Fibroblast of lung (primary cell): ENCODE measurements around the gene ZNF580. TPM values are rescaled to one million over a fixed set of nuclear protein-coding genes. Genes with fewer than 3 reads are reported as not detected.

ENCODE experiments used
- DNase-seq, 2 donors: peaks; one replicate each; pipeline versions ENCODE4 v3.0.0 to v3.0.0-alpha.2; 2010; ENCODE audit warnings: low read depth in 2 of 2
- H2AFZ ChIP-seq: 2 replicates; pipeline ENCODE4 v1.5.1; 2012; ENCODE audit warnings: low read length, control low read depth, inconsistent platforms
- H3K27ac ChIP-seq: 2 replicates; pipeline ENCODE4 v1.5.1; 2011; ENCODE audit warnings: low read length, control low read depth; ENCODE audit not compliant: insufficient read depth
- H3K27me3 ChIP-seq: 2 replicates; pipeline ENCODE4 v1.5.1; 2011; ENCODE audit warnings: mild to moderate bottlenecking, low read length; ENCODE audit not compliant: control insufficient read depth, insufficient read depth
- H3K36me3 ChIP-seq: 2 replicates; pipeline ENCODE4 v1.5.1; 2011; ENCODE audit warnings: low read length; ENCODE audit not compliant: control insufficient read depth, insufficient read depth
- H3K4me1 ChIP-seq: 2 replicates; pipeline ENCODE4 v1.5.1; 2011; ENCODE audit warnings: low read length; ENCODE audit not compliant: control insufficient read depth, insufficient read depth; ENCODE audit errors: extremely low read depth
- H3K4me2 ChIP-seq: 2 replicates; pipeline ENCODE4 v1.5.1; 2011; ENCODE audit warnings: low read length, control low read depth; ENCODE audit not compliant: insufficient read depth; ENCODE audit errors: extremely low read depth
- H3K4me3 ChIP-seq, 4 experiments: fragments of 200-600 bp in 1 of 4; sonication (generic) in 1 of 4; replicated peaks in 1 of 4; 2 replicates each; pipeline ENCODE4 v1.5.1; 2011 to 2016; ENCODE audit warnings: low read length in 4 of 4, low read depth in 3 of 4, mild to moderate bottlenecking in 3 of 4, control low read depth in 2 of 4, inconsistent platforms in 1 of 4, mixed read lengths in 1 of 4; ENCODE audit not compliant: insufficient read depth in 1 of 4; ENCODE audit errors: control extremely low read depth in 1 of 4
- H3K79me2 ChIP-seq: 2 replicates; pipeline ENCODE4 v1.5.1; 2012; ENCODE audit warnings: mild to moderate bottlenecking, low read length, inconsistent platforms; ENCODE audit not compliant: control insufficient read depth, insufficient read depth
- H3K9ac ChIP-seq: 2 replicates; pipeline ENCODE4 v1.5.1; 2011; ENCODE audit warnings: mild to moderate bottlenecking, low read length, control low read depth; ENCODE audit not compliant: insufficient read depth
- H3K9me3 ChIP-seq: 2 replicates; pipeline ENCODE4 v1.5.1; 2012; ENCODE audit warnings: low read depth, low read length; ENCODE audit not compliant: control insufficient read depth, insufficient read depth
- H4K20me1 ChIP-seq: 2 replicates; pipeline ENCODE4 v1.5.1; 2011; ENCODE audit warnings: low read length; ENCODE audit not compliant: control insufficient read depth, insufficient read depth; ENCODE audit errors: extremely low read depth
- EZH2 ChIP-seq: IDR thresholded peaks from 2 replicates; pipeline ENCODE4 v1.5.1; 2012; ENCODE audit warnings: low read length, control low read depth, mild to moderate bottlenecking; ENCODE audit errors: missing control alignments
- polyA plus RNA-seq, 2 donors: library from polyadenylated mRNA; depleted of rRNA in 1 of 2; stranded (reverse) in 1 of 2; unstranded in 1 of 2; fragments of >200 nt; gene quantifications; 2 replicates each; pipeline ENCODE4 v1.2.1, GENCODE V29; 2011 to 2012; ENCODE audit warnings: missing spikeins in 1 of 2
- total RNA-seq: library from RNA; depleted of rRNA; stranded (reverse); fragments of >200 nt; gene quantifications from 2 replicates; pipeline ENCODE4 v1.2.1, GENCODE V29; 2014
- TF ChIP-seq, protein P1 (sequence below), 2 donors: IDR thresholded peaks in 1 of 2; conservative IDR thresholded peaks in 1 of 2; 1 replicate in 1 of 2; 2 replicates in 1 of 2; pipeline ENCODE4 v1.5.1; 2011 to 2012; ENCODE audit warnings: low read length in 2 of 2, control low read depth in 1 of 2, inconsistent platforms in 1 of 2, low read depth in 1 of 2, mild to moderate bottlenecking in 1 of 2

ZNF580 gene
- total and polyA plus RNA-seq, 2 donors (not counting 1 experiment from before 2014, with no cell fraction given), result 4.1 to 7.2 TPM

DNA sequence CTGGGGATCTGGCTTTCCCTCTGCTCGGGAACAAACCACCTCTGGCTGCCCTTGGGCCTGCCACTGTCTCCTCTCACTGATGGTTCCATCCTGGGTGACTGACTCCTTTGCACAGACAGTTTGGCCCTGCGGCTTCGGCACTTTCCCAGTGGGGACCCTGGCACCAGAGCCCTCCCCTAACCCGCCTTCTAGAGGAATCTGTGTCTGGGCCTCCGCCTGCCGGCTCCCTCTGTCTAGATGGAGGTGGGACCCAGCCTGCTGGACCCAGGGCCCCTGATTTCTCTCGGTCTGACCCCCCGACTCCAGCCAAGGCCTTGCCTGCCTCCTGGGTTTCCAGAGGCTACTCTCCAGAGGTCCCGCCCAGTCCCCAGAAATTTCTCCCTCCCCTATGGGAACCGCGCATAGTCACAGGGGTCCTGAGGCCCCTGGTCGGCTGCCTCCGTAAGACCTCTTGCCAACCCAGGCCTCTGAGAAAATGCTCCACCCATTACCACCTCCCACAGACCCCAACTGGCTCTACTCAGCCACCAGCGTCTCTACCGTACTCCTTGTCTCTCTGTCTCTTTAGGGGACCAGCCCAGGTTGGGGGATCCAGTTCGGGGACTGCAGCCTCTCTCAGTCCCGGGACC, 9.9 kb downstream of the ZNF580 start:
- Histone ChIP-seq H4K20me1 (no peaks in the 10 kb centered on the region), H3K4me1 (no peaks in the 10 kb centered on the region), H2AFZ (no peak overlapping the region), H3K27me3 (no peaks in the 10 kb centered on the region), H3K4me3 (no peak overlapping the region), H3K36me3 (peaks cover 7% of the 10 kb centered on the region), H3K9me3 (no peaks in the 10 kb centered on the region), H3K9ac (no peak overlapping the region), H3K79me2 (peaks cover 7% of the 10 kb centered on the region), H3K27ac (no peak overlapping the region), H3K4me2 (no peak overlapping the region)
- DNase-seq, result no peak
- TF ChIP-seq EZH2, result no peak
- TF ChIP-seq, protein P1, sequence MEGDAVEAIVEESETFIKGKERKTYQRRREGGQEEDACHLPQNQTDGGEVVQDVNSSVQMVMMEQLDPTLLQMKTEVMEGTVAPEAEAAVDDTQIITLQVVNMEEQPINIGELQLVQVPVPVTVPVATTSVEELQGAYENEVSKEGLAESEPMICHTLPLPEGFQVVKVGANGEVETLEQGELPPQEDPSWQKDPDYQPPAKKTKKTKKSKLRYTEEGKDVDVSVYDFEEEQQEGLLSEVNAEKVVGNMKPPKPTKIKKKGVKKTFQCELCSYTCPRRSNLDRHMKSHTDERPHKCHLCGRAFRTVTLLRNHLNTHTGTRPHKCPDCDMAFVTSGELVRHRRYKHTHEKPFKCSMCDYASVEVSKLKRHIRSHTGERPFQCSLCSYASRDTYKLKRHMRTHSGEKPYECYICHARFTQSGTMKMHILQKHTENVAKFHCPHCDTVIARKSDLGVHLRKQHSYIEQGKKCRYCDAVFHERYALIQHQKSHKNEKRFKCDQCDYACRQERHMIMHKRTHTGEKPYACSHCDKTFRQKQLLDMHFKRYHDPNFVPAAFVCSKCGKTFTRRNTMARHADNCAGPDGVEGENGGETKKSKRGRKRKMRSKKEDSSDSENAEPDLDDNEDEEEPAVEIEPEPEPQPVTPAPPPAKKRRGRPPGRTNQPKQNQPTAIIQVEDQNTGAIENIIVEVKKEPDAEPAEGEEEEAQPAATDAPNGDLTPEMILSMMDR (conservative IDR thresholded peaks at IDR 0.05 in 1 of 2, IDR thresholded peaks at IDR 0.05 in 1 of 2; ENCODE audit: low read depth in 1 of 2, low read length in 2 of 2), result no peak

DNA sequence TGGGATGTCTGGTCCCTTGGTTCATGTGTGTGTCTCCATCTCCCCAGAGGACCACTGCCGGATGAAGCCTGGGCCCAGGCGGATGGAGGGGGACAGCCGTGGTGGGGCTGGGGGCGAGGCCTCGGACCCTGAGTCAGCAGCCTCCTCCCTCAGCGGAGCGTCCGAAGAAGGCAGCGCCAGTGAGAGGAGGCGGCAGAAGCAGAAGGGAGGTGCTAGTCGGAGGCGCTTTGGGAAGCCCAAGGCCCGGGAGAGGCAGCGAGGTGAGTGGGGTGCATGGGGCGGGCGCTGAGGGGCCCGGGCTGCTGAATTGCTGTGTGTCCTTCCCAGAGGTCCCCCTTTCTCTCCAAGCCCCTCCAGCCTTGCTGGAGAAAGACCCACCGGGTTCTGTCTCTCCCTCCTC, 10.4 kb downstream of the ZNF580 start:
- peaks cover 7% of the 10 kb centered on the region for H3K36me3 ChIP-seq
- TF ChIP-seq EZH2, result no peak
- TF ChIP-seq, protein P1 (conservative IDR thresholded peaks at IDR 0.05 in 1 of 2, IDR thresholded peaks at IDR 0.05 in 1 of 2; ENCODE audit: low read depth in 1 of 2, low read length in 2 of 2), result no peak
- H3K79me2 ChIP-seq, result peaks cover 12% of the 10 kb centered on the region
- no peak overlapping the region for H2AFZ ChIP-seq
- no peak overlapping the region for H3K4me2 ChIP-seq
- no peaks in the 10 kb centered on the region for H3K9me3 ChIP-seq
- no peaks in the 10 kb centered on the region for H3K4me1 ChIP-seq
- no peak overlapping the region for H3K27ac ChIP-seq
- H4K20me1 ChIP-seq, result no peaks in the 10 kb centered on the region
- no peaks in the 10 kb centered on the region for H3K27me3 ChIP-seq
- H3K9ac ChIP-seq, result no peak overlapping the region
- no peak overlapping the region for H3K4me3 ChIP-seq
- no peak for DNase-seq

DNA sequence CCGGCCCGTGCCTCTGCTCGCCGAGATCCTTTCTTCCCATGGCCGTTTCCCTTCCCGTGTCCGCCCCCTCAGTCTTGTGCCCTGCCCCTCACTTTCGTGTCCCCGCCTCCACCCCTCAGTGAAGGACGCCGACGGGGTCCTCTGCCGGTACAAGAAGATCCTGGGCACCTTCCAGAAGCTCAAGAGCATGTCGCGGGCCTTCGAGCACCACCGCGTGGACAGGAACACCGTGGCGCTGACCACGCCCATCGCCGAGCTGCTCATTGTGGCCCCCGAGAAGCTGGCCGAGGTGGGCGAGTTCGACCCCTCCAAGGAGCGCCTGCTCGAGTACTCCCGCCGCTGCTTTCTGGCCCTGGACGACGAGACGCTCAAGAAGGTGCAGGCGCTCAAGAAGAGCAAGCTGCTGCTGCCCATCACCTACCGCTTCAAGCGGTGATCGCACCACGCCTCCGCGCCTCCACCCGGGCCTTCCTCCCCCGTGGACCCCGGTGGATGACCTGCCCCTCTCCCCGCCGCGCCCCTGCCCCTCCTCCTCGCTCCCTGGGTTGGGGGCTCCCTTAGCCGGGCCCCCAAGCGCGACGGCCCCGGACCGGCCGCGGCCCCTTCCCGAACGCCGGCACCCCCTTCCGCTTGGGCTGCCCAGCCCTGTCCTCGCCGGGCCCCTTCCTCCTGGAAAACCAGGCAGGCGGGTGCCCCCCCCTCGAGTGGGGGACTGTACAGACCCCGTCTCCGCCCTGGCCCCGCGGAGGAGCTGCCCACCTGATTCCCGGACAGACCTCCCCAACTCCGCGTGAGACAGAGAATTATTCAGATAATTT, 11.7 kb downstream of the ZNF580 start:
- Histone ChIP-seq H3K4me3 (no peak overlapping the region), H4K20me1 (no peaks in the 10 kb centered on the region), H3K4me2 (no peak overlapping the region), H3K9ac (no peak overlapping the region), H3K9me3 (no peaks in the 10 kb centered on the region), H3K27ac (no peak overlapping the region), H2AFZ (no peak overlapping the region), H3K79me2 (peaks cover 25% of the 10 kb centered on the region), H3K4me1 (peaks cover 10% of the 10 kb centered on the region), H3K27me3 (no peaks in the 10 kb centered on the region), H3K36me3 (peaks cover 11% of the 10 kb centered on the region)
- TF ChIP-seq, protein P1 (conservative IDR thresholded peaks at IDR 0.05 in 1 of 2, IDR thresholded peaks at IDR 0.05 in 1 of 2; ENCODE audit: low read depth in 1 of 2, low read length in 2 of 2), result no peak
- no peak for TF ChIP-seq EZH2
- DNase-seq, result no peak
